Pulmonary artery endothelial cell (primary cell): ENCODE results near the gene RENBP. TPM values are rescaled to one million over a fixed set of nuclear protein-coding genes. Genes with fewer than 3 reads are reported as not detected.

Source experiments
- DNase-seq: peaks from one replicate; pipeline ENCODE4 v3.0.0-alpha.2; 2011; ENCODE audit warnings: low read depth, low spot score
- total RNA-seq: library from RNA; depleted of rRNA; stranded (reverse); fragments of >200 nt; gene quantifications from 2 replicates; pipeline ENCODE4 v1.2.3, GENCODE V29; 2014

RENBP gene
- total RNA-seq, 1 donor from 2014 or later: 4.9 TPM

DNA sequence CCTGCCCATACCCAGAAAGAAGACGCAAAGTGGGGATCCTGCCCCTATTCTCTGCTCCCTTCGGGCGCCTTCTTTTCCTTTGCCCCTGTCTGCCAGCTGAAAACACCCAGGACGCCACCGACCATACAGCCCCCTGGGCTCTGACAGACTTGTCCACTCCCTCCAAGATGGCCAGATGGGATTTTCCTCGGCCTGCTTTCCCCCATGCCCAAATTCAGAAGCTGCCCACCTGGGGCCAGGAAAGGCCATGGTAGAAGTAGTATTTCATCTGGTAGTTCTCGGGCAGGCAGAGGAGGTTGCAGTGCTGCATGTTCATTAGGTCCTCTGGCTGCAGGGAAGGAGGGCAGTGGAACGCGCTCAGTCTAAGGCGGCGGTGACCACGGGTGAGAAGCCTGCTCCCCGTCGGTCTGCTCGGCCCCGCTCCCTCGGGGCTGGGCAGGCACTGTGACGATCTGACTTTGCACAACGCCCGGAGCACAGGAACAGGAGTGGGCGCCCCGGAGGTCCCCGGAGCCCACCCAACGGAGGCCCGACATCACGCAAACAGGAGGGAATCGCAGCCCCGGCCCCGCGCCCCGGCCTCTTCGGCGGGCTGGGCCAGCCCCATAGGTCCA lies 10.2 kb downstream of the RENBP start:
- DNase-seq: no peak

DNA sequence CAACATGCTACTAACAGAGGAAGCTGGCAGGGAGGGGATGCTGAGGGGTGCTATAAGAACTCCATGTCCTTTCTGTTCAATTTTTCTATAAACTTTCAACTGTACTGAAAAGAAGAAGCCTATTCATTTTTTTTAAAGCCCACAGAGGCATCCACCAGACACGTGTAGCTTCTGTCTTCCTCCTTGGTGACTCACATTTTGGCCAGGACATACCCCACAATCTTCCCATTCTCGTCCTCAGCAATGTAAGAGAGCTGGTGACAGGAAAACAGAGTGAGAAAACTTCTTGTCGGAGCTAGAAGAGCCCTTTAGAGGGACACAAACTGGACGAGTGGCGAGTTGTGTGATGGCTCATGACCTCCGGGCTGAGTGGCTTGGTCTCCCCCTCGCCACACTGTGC lies 10.7 kb downstream of the RENBP start:
- no peak for DNase-seq

DNA sequence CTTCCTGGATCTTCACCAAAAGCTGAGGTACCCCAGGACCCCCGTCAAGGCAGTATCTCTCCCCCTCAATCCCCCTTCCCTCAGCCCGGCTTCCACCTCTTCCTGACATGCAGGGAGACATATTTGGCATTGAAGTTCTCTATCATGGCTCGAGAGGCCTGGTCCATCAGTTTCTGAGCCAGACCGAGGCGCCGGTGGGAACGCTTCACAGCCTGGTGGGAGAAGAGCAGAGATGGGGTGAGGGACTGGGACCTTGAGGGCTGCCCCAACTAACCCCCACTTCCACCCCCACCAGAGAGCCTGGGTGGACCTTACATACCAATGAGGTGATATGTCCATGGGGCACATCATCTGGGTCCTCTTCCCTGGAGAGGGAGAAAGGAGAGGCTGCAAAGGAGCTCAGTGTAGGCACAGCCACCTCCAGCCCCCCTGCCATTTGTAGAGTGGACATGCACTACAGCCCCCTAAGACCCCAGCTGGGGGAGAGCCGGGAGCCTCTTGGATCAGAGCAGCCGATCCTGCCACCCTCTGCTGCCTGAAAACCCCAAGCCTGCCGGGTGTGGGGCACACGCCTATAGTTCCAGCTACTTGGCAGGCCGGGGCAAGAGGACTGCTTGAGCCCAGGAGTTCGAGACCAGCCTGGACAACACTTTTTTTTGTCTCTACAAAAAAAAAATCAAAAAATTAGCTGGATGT lies 12.1 kb downstream of the RENBP start:
- no peak for DNase-seq

DNA sequence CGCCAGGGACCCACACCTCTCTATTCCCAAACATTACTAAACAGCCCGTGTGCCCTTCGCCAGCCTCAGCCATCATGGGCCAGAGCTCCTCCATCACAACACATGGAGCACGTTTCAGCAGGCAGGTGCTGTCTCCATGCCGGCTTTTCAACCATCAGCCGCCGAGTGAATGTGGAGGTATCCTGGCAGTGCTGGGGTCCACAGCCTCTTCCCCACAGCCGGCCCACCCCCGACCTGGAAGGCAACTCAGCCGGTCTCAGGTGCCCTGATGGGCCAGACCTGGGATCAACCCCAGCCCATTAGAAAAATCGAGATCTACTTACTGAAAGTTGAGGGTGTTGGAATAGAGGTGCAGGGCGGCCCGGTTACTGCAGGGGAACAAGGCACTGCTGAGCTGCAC lies 12.7 kb downstream of the RENBP start:
- no peak for DNase-seq

DNA sequence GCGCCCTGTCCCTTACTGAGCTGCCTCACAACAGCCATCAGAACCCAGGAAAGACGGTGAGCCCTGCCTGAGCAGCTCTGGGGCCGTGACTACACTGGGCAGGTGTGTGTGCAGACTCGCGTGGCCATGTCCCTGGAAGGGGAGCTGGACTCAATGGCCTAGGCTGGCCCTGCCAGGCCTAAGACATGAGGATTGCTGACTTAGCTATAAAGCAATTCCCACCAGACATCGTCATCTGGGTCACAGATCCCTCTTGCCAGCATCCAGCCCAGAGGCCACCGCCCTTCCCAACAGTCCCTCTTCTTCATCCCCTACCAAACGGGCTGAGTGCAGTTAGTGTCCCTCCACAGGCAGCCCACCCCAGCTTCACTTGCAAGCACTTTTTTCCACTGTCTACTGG lies 13.3 kb downstream of the RENBP start:
- no peak for DNase-seq

DNA sequence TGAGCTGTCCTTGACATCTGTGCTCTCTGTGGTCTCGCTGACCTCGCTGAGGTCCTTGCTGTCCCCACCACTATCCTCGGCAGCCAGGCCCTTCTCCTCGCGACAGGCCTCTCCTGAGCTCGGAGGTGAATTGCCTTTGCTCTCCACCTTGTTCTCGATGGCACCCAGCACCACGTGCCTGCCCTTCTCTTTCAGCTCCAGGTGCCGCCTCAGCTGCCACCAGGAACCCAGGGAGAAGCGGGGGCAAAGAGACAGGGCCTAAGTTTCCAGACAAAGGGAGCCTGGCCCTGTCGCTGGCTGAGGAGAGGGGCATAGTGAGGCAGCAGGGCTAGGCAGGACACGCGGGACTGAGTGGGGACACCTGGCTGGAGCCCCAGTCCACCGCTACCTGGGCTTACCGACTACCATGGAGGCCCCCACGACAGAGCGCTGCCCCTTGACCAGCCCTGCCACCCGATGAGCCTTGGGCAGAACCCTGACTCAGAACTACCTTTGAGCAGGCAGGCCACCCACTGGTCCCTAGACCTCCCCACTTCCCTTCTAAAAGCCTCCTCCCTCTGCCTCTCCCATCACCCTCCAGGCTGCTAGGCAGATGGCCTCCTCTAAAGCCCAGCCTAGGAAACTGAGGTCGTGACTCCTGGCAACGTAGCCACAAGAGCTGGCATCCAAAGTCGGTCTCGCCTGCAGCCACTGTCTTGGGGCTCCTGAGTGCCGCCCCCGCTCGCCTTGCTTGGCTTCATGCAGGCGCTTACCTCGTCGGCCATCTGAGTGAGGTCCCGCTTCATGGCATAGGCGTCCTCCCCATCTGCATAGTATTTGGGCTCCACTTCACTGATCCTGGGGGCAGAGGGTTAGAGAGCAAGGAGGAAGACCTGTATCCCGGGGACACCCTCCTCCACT lies 14.2 kb downstream of the RENBP start:
- no peak for DNase-seq

DNA sequence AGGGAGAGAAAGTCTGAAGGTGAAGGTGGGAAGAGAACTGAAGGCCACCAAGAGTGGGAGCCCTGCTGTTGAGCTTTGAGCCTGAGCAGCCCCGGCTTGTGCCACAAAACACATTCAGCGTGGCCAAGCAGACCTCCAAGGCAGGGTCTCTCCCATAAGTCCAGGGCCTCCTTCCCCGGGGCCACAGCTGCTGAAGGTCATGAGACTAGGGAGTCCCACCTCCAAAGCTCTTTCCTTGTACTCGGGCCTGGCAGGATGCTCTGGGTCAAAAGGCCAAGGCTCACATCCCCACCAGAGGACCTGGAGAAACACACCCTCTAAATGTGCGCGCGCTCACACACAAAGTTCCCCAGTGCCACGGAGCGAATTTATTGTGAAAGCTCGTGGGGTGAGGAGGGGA lies 14.9 kb downstream of the RENBP start:
- DNase-seq: no peak

DNA sequence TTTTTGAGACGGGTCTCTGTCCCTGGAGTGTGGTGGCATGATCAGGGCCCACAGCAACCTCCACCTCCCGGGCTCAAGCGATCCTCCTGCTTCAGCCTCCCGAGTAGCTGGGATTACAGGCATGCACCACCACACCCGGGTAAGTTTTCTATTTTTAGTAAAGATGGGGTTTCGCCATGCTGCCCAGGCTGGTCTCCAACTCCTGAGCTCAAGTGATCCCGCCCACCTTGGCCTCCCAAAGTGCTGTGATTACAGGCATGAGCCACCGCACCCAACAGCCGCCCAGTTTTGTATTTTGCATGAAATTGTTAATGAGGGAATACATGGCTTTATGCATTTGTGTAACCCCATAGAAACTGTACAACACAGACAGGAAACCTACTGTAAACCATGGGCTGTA lies 15.6 kb downstream of the RENBP start:
- no peak for DNase-seq

DNA sequence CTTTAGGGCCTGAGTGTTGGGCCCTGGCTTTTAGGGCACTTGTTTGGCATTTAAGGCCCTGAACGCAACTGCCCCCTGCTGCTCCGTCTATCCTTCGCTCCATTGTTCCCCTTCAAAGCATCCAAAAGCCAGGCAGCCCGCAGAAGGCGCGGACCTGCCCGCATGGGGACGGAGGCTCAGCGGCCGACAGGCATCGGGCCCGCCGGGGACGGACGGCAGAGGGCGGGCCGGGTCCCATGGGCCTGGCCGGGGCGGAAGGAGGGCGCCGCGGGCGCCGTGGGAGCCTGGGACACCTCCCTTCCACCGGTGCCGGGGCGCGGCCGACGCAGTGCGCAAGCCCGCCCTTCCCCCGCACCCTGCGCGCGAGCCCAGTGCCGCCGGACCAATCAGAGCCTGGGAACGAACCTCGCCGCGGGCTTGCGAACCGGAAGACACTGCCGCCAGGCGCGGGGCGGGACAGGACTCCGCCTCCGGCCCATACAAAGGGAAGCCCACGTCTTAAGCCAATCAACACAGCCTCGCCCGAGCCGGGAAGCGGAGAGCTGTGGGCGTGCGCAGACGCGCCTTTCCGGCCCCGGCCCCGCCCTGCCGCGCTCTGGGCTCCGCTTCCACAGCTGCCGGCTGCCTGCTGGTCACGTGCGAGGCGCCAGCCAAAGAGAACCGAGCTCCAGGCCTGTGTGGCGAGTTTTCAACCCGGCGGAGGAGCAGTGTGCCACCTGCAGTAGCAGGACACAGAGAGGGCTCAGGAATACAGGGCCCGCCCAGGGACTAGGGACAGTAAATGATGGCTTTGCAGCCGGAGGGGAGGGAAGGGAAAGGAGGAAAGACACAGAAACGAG lies 16.3 kb downstream of the RENBP start:
- DNase-seq: peak; percentile 95

DNA sequence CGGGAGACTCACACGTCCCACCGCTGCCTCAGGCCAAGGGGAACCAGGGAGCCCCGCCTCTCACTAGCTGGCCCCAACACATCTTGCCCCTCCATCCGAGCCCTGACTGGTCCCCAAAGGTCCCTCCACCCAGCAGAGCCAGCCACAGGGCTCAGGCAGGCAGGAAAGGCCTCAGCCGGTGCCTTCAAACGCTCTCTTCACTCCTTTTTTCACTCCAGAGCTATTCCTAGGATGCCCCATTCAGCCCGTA lies 16.8 kb downstream of the RENBP start:
- DNase-seq: no peak

DNA sequence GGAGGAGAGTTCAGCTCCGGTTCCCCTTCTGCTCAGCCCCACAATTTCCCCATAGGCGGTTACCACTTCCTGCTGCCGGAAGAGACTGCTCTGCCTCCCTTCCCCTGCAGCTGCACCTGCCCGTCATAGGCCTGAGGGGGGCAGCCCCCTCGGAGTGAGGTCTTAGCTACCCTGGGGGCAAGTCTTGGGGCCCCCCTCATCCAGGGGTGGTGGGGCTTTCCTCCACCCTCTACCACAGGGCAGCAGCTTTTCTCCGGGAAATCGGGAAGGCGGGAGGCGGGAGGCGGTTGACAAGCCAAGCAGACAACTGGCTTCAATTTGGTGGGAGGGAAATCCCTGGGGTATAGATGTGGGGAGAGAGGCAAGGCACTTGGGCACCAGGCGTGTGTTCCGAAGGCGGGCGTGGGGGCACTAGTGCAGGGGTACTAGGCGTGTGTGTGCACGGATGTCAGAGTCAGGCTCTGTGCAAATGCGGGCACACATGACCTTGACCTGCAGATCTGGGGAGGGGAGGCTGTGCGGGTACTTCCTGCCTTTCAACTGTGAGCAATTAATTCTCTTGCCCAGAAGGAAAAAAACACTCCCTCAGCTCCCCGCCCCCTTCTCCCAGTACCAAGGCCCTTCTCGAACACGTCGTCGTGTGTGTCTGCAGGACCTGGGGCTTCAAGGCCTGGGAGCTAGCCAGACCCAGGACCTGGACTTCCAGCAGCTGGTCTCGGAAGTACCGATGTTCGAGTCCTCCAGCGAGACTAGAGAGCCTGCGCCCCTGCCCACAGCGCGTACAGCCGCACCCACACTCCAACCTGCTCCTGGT lies 17.4 kb downstream of the RENBP start:
- no peak for DNase-seq

DNA sequence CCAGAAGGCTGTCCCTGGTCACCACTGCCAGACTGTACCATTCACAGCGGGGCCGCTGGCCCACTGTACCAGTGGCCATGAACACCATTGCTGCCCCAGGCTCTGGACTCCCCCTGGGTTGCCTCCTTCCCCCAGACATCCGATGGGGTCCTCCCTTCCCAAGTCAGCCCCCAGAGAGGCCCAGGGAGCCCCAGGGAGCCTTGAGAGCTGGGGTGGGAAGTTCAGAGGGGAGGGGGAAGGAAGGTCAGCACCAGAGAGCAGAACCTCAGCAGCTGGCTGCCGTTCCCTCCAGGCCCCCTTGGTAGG lies 17.9 kb downstream of the RENBP start:
- DNase-seq: no peak

DNA sequence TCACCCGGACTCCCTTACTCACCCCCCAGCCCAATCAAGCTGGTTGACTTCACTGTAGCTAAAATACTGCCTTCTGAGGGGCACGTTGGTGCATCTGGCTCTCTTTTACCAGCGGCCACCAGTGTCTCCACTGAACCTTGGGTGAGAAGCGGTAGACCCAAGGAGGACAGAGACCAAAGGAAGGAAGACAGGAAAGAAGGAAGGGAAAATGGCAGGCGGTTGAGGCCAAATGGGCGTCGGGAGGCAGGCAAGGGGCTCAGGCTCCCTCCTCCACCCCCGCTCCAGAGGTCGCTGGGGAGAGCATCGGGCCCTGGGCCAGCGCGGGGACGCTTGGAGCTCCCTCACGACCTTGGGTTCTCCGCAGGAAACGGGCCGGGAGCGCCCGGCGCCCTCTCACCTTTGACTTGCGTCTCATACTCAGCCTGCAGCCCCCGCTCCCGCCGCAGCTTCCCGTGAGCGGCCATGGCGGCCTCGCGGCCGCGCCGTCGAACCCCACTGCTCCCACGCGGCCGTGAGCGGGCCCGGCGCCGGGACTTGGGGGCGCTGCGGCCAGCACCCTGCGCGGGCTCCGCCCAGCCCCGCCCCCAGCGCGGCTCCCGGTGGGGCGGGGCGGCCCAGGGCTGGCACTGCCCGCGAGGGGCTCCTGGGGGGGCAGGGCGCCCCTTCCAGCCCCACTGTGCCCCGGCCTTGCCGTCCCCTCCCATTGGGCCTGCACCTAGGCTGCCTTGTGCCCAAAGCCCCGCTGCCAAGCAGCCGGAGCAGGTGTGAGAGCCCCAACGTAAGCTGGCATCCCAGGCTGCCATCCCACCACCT lies 18.5 kb downstream of the RENBP start, which contains the start of gene ARHGAP4:
Gene ARHGAP4, minus strand, starts transcription at position 526 of the 813 bp plus-strand sequence. Its CDS starts 62 bp downstream, at position 464.
- DNase-seq: no peak

DNA sequence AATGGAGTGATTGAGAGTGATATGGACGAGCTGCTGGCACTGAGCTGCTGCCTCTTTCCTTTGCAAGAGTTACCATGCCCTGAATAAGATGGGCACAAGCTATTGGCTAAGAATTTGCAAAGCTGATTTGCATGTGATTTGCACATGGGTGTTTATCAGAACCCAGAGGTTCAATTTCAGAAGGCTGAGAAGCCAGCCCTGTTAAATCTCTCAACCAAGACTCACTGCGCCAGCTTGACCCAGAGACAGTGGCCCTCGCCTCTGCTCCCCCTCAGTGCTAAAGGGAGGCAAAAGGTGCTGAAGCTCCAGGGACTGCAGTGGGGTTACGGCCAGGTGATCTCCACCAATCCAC lies 19.1 kb downstream of the RENBP start:
- no peak for DNase-seq

DNA sequence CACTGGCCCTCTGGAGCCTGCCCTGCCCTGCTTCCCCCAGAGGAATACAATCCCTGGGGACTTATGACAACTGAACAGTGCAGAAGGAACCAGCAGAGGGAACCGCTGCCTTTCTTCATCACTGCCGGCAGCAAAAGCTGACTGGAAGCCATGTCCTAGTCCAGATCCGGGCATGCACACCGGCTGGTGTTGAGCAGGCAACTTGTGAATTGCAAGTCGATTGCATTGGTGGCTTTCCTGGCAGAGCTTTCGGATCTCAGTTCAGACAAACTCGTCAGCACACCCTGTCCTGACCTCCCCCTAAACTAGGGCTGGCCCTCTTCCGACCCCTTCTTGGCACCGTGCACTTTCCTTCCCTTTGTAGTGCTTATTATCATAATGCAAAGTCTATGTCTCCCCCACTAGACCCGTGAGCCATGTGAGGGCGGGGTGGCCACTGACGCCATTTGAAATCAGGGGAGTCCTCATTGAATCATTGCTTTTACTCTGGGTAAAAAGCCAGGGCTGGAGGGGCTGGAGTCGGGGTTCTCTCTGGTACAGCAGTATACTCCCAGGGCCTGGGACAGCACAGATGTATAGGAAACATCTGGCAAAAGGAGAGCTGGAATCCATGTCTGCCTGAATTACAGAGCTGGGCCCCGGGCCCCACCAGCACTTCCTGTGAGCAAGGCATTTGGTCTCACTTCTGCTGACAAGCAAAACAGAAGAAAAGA lies 20.1 kb downstream of the RENBP start:
- no peak for DNase-seq

DNA sequence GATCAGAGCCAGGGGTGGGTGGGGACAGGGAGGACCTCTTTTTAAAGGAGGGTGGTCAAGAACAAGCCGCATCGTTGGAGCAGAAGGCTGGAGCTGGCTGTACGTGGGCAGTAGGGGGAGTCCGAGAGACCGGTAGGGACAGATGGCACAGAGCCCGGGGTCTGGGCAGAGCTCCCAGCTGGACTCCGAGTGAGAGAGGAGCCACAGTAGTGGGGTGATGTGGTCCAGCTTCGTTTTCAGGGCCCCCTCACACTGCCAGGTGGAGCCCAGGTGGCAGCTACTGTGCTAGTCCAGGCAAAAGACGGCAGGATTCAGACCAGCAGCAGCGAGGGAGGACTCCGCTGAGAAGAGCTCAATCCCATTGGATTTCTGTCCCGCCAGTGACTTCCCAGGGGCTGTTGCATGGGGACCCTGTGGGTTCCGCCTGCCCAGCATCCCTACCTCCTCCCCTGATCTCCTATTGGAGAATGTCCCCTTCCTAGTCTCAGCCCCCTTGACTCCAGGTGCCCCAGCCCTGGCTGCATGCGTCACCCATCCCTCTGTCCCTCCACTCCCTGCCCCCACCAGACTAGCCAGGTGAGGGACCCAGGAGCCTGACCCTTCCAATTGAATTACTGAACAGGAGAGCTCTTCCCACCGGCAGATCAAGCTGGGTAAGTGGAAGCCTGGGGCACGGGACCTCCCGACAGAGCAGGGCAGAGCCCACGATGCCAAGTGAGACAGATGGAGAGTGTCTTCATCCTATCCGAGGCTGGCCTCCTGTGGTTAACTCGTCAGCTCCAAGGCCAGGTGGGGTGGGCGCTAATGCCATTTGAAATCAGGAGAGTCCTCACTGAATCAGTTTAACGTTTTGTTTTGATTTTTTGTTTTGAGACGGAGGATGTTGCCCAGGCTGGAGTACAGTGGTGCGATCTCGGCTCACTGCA lies 21.2 kb downstream of the RENBP start:
- DNase-seq: no peak

DNA sequence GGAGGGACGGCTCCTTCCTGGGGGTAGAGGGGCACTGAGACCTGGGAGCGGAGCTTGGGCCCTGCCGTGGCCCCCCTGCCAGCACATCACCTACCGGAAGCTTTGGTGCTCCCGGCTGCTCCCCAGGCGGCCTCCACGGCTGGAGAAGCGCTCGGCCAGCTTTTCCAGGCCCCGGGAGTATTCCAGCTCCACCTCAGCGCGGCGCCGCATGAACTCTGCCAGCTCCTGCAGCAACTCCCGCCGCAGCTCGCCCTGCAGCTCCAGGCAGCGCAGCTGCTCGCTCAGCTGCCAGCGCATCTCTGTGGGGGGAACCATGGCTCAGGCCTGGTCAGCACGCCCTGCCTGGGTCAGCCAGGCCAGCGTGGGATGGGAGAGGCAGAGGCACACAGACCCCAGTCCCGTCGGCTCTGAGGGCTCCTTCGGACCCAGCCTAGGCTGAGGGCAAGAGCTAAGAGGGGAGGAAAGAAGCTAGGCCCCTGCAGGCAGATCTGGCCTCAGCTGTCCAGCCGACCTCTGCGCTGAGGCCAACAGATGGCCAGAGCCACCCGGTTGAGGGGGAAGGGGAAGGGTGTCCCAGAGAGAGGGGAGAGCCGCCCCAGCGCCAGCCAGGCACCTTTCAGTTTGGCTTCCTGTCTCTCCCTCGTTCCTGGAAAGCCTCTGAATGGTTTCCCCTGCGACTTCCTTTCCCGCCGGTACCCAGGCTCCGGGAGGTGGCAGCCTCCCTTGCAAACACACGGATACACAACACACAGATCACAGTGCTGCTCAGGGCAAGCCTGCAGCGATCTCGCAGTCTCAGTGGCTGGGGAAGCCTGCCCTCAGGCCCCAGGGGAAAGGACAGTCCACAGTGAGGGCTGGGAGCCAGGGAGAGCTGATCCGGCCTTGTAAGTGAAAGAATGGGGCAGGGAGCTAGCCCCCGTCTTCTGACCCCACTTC lies 22.7 kb downstream of the RENBP start:
- DNase-seq: no peak
